Stimulated activated CD8-positive, alpha-beta memory T cell treated with anti-CD3 and anti-CD28 coated beads, Interleukin-2, amount 100 ng/mL, for 48 hours (primary cell): Measurements from ENCODE around the gene PHGDH.
"Not testable (repeated sequence)": the region's sequence is repeated elsewhere in the genome, so short reads cannot be mapped to it uniquely, and the experiment has no call there.

Experiments used
- DNase-seq, 2 donors: peaks; one replicate each; pipeline ENCODE4 v3.0.0-alpha.2; 2020; ENCODE audit warnings: low read depth in 2 of 2

PHGDH gene

DNA sequence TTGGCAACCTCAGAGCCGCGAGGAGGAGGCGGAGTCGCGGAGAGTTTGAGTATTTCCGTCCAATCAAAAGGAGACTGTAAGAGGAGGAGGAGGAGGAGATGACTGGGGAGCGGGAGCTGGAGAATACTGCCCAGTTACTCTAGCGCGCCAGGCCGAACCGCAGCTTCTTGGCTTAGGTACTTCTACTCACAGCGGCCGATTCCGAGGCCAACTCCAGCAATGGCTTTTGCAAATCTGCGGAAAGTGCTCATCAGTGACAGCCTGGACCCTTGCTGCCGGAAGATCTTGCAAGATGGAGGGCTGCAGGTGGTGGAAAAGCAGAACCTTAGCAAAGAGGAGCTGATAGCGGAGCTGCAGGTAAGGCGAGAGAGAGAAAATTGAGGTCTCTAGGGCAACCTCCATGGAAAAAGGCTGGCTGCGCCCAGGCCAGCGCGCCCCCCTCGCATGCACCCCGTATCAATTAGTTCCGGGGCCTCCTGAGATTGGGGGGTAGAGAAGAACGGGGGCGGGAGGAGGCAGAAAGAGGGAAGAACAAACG, at the start of gene PHGDH:
PHGDH (plus strand) TSS at position 131 of the 538 bp plus-strand sequence; CDS start at position 220, 89 bp downstream.
- DNase-seq, result peak; percentile 46 to 57

DNA sequence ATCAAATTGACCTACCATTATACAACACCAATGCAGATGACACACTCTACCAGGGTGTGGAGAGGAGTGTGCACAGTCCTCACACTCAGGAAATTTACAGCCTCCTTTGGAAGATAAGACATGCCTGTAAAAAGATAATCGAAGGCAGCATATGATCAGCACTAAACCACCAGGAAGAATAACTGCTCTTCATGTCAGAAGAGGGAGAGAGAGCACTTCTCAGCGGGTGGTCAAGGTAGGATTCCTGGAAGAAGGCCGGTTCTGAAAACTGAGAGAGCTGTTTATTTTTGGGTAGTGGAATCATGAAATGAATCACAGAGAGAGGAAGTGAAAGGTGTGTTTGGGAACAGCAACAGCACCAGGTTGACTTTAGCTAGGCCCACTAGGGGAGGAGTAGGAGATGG, 49.7 kb upstream of the PHGDH start:
- DNase-seq, result no peak

GRCh38 chr1:119664067-119664466, 47.7 kb upstream of the PHGDH start:
- DNase-seq, result no peak

GRCh38 chr1:119667173-119667572, 44.6 kb upstream of the PHGDH start:
- no peak for DNase-seq

DNA sequence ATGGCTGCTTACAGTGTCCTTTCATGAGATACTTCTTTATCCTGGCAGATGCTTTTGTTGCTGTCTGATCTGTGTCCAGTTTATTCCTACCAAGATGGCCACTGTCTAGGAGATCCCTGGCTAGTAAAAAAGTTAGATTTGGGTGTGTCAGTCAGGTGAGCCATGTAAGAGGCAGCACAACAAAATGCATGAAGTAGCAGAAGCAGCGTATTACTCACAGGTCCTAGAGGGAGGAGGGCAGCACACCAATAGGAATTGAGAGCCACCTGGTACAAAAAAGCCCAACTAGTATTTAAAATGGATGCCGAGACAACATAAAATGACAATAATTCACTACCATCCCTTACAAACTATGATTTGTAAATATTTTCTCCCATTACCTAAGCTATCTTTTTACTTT, 40.8 kb upstream of the PHGDH start:
- DNase-seq, result no peak

GRCh38 chr1:119673171-119673940, 38.4 kb upstream of the PHGDH start:
- DNase-seq, result no peak

DNA sequence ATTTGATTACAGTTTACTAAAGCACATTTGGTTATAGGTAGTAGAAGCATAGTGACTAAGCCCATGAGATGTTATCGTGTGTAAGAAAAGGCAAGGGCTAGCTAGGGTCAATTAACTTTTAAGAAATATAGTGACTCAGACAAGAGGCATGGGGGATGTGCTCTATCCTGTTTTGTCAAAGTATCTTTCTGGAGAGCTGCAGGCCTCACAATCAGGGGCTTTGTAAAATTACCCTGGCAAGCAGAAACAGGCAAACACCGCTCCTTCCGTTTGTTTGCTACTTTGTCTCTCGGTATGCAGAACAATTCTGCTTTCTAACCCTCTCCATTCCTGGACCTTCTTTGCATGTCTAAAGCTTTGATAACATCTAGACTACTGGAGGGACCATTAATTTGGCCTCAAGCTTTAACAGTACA, 37.6 kb upstream of the PHGDH start:
- no peak for DNase-seq

- peak in 1 of 2 donors; percentile 1 for DNase-seq
These were observed 36.9 kb upstream of the PHGDH start for GRCh38 chr1:119674835-119675289.

DNA sequence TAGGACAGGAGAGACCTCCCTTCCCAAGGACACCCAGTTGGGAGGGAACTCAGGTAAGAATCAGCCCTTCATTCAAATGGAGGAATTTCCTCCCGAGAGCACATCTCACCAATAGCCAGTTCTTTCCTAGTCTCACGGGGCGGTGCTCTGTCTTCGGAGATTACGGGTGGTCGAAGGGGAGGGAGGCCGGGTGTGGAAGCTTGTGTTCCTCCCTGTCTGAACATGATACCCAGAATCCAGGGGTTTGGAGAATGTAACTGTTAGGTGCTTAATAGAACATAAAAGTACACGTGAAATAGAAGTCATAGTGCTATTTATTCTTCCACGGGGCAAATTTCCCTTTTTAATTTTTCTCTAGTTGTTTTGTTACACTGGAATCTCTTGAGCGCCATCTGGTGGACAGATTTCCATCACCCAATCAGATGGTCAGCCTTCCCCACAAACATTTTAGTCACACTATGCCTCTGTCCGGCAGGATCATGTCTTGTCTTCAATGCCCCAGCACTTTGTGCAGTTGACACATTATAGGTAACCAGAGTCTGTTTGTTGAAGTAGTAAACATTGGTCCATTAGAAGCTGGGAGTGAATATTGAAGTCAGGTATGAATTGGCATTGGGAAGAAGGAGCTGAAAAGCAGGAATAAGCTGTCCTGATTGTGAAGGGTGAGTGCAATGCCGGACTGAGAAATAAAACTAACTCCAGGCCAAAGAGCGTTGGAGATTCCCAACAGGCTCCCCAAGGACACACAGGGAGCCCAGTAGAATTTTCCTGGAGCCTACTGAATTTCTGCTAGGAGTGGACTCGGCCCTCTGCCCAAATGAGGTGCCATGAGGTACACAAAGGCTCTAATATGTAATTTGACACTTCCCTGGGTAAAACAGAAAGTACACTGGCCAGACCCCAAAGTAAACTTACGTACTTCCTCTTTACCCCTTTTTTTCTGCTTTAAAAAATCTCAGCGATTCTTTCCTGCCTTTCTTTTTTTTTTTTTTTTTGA, 36.1 kb upstream of the PHGDH start:
- DNase-seq, result peak; percentile 44 to 48

DNA sequence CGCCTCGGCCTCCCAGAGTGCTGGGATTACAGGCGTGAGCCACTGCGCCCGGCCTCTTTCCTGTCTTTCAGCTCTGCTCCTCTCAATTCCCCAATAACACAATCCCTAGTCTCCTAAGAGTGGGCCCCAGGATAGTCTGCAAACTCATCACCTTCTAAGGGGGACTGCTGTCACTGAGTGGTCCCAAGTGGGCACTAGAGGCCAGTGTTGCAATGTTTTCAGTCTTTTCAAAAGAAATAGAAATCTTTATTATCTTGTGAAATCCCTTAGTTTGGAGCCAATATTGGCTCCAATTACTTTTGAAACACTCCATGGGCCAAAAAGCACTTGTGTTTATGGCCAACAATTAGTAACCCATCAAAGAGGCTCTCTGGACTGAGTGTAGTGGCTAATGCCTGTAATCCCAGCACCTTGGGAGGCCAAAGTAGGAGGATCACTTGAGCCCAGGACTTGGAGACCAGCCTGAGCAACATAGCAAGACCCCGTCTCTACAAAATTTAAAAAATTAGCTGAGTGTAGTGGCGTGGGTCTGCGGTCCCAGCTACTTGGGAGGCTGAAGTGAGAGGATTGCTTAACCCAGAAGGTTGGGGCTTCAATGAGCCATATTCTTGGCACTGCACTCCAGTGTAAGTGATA, 35.0 kb upstream of the PHGDH start:
- no peak for DNase-seq

DNA sequence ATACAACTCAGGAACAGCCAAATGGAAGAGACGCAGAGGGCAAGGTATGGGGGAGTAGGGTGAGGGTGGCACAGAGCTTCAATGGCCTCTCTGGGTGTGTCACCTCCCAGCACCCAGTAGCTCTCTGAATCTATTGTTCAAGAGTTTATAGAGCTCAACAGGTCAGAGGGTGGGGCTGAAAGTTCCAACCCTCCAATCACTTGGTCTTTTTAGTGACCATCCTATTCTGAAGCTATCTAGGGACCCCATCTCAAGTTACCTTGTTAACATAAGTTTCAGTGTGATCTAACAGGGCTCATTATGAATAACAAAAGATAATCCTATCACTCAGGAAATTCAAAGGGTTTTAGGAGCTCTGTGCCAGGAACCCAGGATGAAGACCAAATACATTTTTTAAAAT, 32.5 kb upstream of the PHGDH start:
- DNase-seq, result no peak

DNA sequence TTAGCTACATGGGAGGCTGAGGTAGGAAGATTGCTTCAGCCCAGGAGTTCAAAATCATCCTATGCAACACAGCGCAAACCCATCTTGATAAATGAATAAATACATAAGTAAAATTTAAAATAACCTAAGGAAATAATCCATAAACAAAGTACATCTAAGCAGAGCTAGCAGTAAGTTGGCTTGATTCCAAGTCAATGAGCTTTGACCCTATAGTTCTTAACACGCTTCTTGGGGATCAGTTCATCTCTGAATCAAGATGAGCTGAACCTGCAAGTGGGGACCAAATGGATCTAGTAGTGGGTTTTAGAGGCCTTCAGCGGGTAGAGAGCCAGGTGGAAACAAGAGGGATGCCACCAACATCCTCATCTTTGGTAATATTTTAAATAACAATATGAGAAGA, 31.5 kb upstream of the PHGDH start:
- DNase-seq, result no peak

- no peak for DNase-seq
These were observed 31.0 kb upstream of the PHGDH start for GRCh38 chr1:119680723-119681122.

DNA sequence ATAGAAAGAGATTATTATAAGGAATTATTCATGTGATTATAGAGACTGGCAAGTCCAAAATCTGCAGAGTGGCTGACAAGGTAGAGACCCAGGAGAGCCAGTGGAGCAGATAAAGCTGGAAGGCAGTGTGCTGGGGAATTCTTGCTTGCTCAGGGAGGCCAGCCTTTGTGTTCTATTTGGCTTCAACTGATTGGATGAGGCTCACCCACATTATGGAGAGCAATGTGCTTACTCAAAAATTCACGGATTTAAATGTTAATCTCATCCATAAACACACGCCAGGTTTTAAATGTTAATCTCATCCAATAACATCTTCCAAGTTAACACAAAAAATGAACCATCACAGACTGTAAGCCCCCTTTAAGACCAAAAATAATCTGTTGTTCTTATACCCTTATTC, 30.2 kb upstream of the PHGDH start:
- DNase-seq, result no peak

GRCh38 chr1:119682141-119682540, 29.6 kb upstream of the PHGDH start:
- no peak for DNase-seq

DNA sequence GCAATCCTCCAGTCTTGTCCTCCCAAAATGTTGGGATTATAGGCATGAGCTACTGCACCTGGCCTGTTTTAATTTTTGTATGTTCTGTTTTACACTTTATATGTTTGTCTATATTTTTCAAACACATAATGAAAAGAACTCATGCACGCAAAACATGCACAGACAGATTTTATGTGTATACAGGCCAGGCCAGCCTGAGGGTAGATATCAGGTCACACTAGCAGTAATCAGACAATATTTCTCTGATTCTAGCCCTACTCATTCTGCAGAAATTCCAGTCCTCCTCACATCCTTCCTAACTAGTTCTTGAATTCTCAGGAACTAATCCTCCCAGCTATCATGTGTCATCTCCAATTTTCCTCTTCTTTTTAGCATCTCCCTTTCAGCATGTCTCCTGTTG, 27.8 kb upstream of the PHGDH start:
- DNase-seq, result no peak

- no peak for DNase-seq
These were observed 25.1 kb upstream of the PHGDH start for GRCh38 chr1:119686661-119687060.

DNA sequence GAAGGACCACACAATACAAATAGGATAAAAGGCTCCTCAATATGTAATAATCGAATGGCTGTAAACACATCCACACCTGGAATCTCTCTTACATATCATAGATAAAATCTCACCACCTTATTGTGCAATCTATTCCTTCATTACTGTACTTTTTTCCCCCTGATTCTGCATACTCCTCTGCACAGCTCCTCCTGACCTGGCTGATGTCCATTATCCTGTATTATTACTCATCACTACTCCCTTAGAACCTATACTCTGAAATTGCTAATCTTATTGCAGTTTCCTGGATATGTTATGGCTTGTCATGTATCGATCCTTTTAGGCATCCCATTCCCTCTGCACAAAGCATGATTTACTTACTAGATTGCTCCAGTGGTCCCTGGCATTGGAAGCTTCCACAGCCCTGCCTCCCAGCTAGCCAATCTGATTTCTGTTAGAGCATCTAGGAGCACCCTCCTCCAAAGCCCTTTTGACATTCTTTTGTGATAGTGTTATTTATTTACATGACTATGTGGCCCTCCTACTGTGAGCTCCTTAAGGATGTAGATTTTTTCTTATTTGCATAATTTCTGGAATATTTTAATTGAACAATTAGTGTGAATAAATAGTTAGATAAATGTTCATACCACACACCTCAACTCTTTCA, 24.2 kb upstream of the PHGDH start:
- no peak for DNase-seq

DNA sequence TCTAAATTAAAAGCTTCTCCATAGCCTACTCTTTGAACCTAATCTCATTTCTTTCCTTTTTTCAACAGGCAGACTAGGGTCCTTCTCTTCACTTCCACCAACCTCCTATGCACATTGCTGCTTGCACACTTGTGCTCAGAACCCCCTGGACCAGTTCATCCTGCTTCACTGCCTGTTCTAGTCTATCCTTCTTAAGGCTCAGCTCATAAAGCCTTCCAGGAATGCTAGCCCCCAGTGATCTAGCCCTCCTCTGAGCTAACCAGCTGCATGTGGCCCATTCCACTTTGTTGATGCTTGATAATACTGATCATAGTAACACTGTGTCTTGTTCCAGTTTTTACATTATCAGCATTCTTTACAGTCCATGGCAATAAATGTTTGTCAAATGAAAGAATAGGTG, 22.9 kb upstream of the PHGDH start:
- no peak for DNase-seq

DNA sequence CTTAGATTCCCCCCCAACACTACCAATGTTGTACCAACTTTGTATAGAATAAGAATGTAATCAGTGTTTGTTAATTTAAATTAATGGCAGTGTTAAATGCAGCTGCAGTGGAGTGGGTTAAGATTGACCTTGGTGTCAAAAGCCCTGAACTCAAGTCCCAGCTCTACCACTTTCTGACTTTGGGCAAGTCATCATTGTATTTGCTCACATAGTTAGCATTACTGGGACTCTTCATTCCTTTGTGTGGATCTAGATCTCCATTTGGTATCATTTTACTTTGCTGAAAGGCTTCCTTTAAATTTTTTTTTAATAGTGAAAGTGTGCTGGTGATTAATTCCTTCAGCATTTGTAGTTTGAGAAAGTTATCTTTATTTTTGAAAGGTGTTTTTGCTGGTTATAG, 22.2 kb upstream of the PHGDH start:
- no peak for DNase-seq

- DNase-seq, result not testable (repeated sequence)
These were observed 14.9 kb upstream of the PHGDH start for GRCh38 chr1:119696863-119697262.
